ENCODE measurements around the gene IKZF2. TPM values are rescaled to one million over a fixed set of nuclear protein-coding genes. Genes with fewer than 3 reads are reported as not detected.

Gene IKZF2
- total and polyA plus RNA-seq, 2 experiments from 2014 or later, result 2.6 to 10.1 TPM

DNA sequence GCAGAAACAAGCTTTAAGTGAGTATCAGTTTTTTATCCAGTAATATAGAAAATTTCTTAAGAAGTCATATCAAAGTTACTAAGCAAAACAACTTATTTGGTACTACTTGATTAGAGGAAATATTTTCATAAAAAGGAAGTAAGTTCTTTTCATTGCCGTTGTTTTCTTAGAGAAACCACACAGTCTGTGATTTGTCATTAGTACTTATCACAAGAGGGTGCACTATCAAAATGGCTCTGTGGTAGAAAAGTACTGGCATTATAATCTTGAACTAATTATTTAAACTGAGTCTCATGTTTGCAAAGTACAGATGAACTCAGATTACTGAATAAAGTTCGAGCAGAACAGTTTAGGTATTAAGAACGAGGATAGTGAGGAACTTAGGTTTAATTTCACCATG lies 93.4 kb downstream of the IKZF2 start:
- Mint-ChIP-seq H3K9me3 (no peaks in the 10 kb centered on the region), H3K4me3 (no peak overlapping the region), H3K27ac (no peak overlapping the region), H3K27me3 (ENCODE audit: insufficient read depth, low read depth, poor library complexity) (no peaks in the 10 kb centered on the region), H3K4me1 (no peaks in the 10 kb centered on the region), H3K36me3 (ENCODE audit: low read depth) (no peaks in the 10 kb centered on the region)
- TF ChIP-seq EZH2phosphoT487 (IDR thresholded peaks at IDR 0.05; ENCODE audit: unreplicated experiment), result no peak
- TF ChIP-seq, protein P1, sequence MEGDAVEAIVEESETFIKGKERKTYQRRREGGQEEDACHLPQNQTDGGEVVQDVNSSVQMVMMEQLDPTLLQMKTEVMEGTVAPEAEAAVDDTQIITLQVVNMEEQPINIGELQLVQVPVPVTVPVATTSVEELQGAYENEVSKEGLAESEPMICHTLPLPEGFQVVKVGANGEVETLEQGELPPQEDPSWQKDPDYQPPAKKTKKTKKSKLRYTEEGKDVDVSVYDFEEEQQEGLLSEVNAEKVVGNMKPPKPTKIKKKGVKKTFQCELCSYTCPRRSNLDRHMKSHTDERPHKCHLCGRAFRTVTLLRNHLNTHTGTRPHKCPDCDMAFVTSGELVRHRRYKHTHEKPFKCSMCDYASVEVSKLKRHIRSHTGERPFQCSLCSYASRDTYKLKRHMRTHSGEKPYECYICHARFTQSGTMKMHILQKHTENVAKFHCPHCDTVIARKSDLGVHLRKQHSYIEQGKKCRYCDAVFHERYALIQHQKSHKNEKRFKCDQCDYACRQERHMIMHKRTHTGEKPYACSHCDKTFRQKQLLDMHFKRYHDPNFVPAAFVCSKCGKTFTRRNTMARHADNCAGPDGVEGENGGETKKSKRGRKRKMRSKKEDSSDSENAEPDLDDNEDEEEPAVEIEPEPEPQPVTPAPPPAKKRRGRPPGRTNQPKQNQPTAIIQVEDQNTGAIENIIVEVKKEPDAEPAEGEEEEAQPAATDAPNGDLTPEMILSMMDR (conservative IDR thresholded peaks at IDR 0.05; ENCODE audit: low read depth in 2 of 2), result no peak
- TF ChIP-seq CREB1 (CRISPR knock-in tag; IDR thresholded peaks at IDR 0.05; ENCODE audit: low read depth), result no peak
- TF ChIP-seq EZH2 (IDR thresholded peaks at IDR 0.05; ENCODE audit: low read depth, unreplicated experiment), result no peak
- Histone ChIP-seq H3K9me2 (ENCODE audit: insufficient read depth) (no peaks in the 10 kb centered on the region), H3K27ac (ENCODE audit: low read depth) (no peak overlapping the region), H3K27me3 (ENCODE audit: insufficient read depth) (no peaks in the 10 kb centered on the region), H3K4me3 (no peak overlapping the region), H3F3A (replicated peaks; ENCODE audit: low read depth) (no peaks in the 10 kb centered on the region), H2AFZ (no peak overlapping the region), H3K4me2 (no peak overlapping the region), H3K36me3 (ENCODE audit: insufficient read depth) (no peaks in the 10 kb centered on the region), H3K4me1 (ENCODE audit: insufficient read depth) (no peaks in the 10 kb centered on the region), H3K79me2 (replicated peaks; ENCODE audit: insufficient read depth) (no peaks in the 10 kb centered on the region), H4K20me1 (replicated peaks; ENCODE audit: insufficient read depth) (no peaks in the 10 kb centered on the region)
- ATAC-seq (no peak), DNase-seq (ENCODE audit: low spot score) (no peak)

DNA sequence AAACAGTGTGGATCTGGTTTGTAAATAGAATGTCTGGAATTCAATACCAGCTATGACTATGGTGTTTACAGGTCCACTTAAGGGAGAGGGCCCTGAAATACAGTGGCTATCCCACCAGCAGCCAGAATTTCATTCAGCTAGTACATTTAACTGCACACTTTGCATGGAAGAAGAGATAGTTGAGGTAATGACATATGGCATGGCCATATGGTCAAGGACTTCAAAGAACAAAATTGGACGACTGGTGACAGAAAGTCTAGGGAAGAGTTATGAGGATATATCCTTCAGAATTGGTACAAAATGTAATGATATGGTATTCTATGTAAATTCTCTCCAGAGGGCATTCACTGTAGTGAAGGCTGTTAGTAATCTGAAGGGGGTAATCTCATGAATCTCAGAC lies 105.0 kb downstream of the IKZF2 start:
- no peaks in the 10 kb centered on the region for H3K27me3 Mint-ChIP-seq (ENCODE audit: insufficient read depth, low read depth, poor library complexity)
- no peak overlapping the region for H3K27ac ChIP-seq (ENCODE audit: low read depth)
- no peak overlapping the region for H3K4me3 ChIP-seq
- peaks cover 17% of the 10 kb centered on the region; the same call in 2 of the 3 replicates for H3K36me3 Mint-ChIP-seq (ENCODE audit: low read depth)
- H3K4me3 Mint-ChIP-seq, result no peak overlapping the region
- H3K4me1 ChIP-seq (ENCODE audit: insufficient read depth), result no peaks in the 10 kb centered on the region
- no peaks in the 10 kb centered on the region; the same call in 1 of the 2 replicates for H3K9me2 ChIP-seq (ENCODE audit: insufficient read depth)
- TF ChIP-seq CREB1 (CRISPR knock-in tag; IDR thresholded peaks at IDR 0.05; ENCODE audit: low read depth) (no peak), NANOG (IDR thresholded peaks at IDR 0.05; ENCODE audit: borderline replicate concordance) (no peak)
- no peaks in the 10 kb centered on the region for H3K36me3 ChIP-seq (ENCODE audit: insufficient read depth)
- no peak overlapping the region for H3K27ac Mint-ChIP-seq
- no peaks in the 10 kb centered on the region for H3K79me2 ChIP-seq (replicated peaks; ENCODE audit: insufficient read depth)
- peaks cover 12% of the 10 kb centered on the region; the same call in 2 of the 3 replicates for H3K9me3 Mint-ChIP-seq
- H3K4me2 ChIP-seq, result no peak overlapping the region
- no peaks in the 10 kb centered on the region for H3K27me3 ChIP-seq (ENCODE audit: insufficient read depth)
- H2AFZ ChIP-seq, result no peak overlapping the region
- H3K4me1 Mint-ChIP-seq, result peaks cover 6% of the 10 kb centered on the region; the same call in 1 of the 3 replicates
- DNase-seq (ENCODE audit: low spot score) (no peak), ATAC-seq (no peak)
- no peaks in the 10 kb centered on the region for H3F3A ChIP-seq (replicated peaks; ENCODE audit: low read depth)
- H4K20me1 ChIP-seq (replicated peaks; ENCODE audit: insufficient read depth), result no peaks in the 10 kb centered on the region

DNA sequence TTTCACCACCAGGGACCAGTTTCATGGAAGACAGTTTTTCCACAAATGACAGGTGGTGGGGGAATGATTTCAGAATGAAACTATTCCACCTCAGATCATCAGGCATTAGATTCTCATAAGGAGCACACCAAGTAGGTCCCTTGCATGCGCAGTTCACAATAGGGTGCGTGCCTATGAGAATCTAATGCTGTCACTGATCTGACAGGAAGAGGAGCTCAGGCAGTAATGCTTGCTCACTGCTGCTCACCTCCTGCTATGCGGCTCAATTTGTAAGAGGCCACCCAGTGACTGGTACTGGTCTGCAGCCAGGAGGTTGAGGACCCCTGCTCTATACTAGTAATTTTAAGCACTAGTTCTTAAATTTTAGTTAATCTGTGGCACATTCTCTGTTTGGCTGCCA lies 107.8 kb downstream of the IKZF2 start:
- no peak for ATAC-seq
- TF ChIP-seq, protein P2, sequence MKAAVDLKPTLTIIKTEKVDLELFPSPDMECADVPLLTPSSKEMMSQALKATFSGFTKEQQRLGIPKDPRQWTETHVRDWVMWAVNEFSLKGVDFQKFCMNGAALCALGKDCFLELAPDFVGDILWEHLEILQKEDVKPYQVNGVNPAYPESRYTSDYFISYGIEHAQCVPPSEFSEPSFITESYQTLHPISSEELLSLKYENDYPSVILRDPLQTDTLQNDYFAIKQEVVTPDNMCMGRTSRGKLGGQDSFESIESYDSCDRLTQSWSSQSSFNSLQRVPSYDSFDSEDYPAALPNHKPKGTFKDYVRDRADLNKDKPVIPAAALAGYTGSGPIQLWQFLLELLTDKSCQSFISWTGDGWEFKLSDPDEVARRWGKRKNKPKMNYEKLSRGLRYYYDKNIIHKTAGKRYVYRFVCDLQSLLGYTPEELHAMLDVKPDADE (IDR thresholded peaks at IDR 0.05), result no peak
- no peak for TF ChIP-seq EZH2 (IDR thresholded peaks at IDR 0.05; ENCODE audit: low read depth, unreplicated experiment)
- no peak for TF ChIP-seq EZH2phosphoT487 (IDR thresholded peaks at IDR 0.05; ENCODE audit: unreplicated experiment)
- no peak for TF ChIP-seq CREB1 (CRISPR knock-in tag; IDR thresholded peaks at IDR 0.05; ENCODE audit: low read depth)
- TF ChIP-seq, protein P3, sequence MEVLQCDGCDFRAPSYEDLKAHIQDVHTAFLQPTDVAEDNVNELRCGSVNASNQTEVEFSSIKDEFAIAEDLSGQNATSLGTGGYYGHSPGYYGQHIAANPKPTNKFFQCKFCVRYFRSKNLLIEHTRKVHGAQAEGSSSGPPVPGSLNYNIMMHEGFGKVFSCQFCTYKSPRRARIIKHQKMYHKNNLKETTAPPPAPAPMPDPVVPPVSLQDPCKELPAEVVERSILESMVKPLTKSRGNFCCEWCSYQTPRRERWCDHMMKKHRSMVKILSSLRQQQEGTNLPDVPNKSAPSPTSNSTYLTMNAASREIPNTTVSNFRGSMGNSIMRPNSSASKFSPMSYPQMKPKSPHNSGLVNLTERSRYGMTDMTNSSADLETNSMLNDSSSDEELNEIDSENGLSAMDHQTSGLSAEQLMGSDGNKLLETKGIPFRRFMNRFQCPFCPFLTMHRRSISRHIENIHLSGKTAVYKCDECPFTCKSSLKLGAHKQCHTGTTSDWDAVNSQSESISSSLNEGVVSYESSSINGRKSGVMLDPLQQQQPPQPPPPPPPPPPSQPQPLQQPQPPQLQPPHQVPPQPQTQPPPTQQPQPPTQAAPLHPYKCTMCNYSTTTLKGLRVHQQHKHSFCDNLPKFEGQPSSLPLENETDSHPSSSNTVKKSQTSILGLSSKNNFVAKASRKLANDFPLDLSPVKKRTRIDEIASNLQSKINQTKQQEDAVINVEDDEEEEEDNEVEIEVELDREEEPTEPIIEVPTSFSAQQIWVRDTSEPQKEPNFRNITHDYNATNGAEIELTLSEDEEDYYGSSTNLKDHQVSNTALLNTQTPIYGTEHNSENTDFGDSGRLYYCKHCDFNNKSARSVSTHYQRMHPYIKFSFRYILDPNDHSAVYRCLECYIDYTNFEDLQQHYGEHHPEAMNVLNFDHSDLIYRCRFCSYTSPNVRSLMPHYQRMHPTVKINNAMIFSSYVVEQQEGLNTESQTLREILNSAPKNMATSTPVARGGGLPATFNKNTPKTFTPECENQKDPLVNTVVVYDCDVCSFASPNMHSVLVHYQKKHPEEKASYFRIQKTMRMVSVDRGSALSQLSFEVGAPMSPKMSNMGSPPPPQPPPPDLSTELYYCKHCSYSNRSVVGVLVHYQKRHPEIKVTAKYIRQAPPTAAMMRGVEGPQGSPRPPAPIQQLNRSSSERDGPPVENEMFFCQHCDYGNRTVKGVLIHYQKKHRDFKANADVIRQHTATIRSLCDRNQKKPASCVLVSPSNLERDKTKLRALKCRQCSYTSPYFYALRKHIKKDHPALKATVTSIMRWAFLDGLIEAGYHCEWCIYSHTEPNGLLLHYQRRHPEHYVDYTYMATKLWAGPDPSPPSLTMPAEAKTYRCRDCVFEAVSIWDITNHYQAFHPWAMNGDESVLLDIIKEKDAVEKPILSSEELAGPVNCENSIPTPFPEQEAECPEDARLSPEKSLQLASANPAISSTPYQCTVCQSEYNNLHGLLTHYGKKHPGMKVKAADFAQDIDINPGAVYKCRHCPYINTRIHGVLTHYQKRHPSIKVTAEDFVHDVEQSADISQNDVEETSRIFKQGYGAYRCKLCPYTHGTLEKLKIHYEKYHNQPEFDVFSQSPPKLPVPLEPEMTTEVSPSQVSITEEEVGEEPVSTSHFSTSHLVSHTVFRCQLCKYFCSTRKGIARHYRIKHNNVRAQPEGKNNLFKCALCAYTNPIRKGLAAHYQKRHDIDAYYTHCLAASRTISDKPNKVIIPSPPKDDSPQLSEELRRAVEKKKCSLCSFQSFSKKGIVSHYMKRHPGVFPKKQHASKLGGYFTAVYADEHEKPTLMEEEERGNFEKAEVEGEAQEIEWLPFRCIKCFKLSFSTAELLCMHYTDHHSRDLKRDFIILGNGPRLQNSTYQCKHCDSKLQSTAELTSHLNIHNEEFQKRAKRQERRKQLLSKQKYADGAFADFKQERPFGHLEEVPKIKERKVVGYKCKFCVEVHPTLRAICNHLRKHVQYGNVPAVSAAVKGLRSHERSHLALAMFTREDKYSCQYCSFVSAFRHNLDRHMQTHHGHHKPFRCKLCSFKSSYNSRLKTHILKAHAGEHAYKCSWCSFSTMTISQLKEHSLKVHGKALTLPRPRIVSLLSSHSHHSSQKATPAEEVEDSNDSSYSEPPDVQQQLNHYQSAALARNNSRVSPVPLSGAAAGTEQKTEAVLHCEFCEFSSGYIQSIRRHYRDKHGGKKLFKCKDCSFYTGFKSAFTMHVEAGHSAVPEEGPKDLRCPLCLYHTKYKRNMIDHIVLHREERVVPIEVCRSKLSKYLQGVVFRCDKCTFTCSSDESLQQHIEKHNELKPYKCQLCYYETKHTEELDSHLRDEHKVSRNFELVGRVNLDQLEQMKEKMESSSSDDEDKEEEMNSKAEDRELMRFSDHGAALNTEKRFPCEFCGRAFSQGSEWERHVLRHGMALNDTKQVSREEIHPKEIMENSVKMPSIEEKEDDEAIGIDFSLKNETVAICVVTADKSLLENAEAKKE (CRISPR knock-in tag; IDR thresholded peaks at IDR 0.05), result no peak

More for the DNA sequence above, 107.8 kb downstream of the IKZF2 start:
- Histone ChIP-seq H3K4me3 (no peak overlapping the region), H3K9me2 (ENCODE audit: insufficient read depth) (no peaks in the 10 kb centered on the region; the same call in 1 of the 2 replicates), H3K79me2 (replicated peaks; ENCODE audit: insufficient read depth) (no peaks in the 10 kb centered on the region), H4K20me1 (replicated peaks; ENCODE audit: insufficient read depth) (no peaks in the 10 kb centered on the region), H3K36me3 (ENCODE audit: insufficient read depth) (no peaks in the 10 kb centered on the region), H3F3A (replicated peaks; ENCODE audit: low read depth) (no peaks in the 10 kb centered on the region), H3K27me3 (ENCODE audit: insufficient read depth) (no peaks in the 10 kb centered on the region), H2AFZ (no peak overlapping the region), H3K4me1 (ENCODE audit: insufficient read depth) (no peaks in the 10 kb centered on the region), H3K4me2 (no peak overlapping the region), H3K27ac (ENCODE audit: low read depth) (no peak overlapping the region)
- Mint-ChIP-seq H3K27me3 (ENCODE audit: insufficient read depth, low read depth, poor library complexity) (no peaks in the 10 kb centered on the region), H3K36me3 (ENCODE audit: low read depth) (peaks cover 17% of the 10 kb centered on the region; the same call in 2 of the 3 replicates), H3K4me3 (no peak overlapping the region), H3K9me3 (peaks cover 12% of the 10 kb centered on the region; the same call in 2 of the 3 replicates), H3K27ac (no peak overlapping the region), H3K4me1 (peaks cover 6% of the 10 kb centered on the region; the same call in 1 of the 3 replicates)
- no peak for DNase-seq (ENCODE audit: low spot score)
